GM18502 (cell line): ENCODE measurements around the gene GOLGA6A.
"Not testable (repeated sequence)": the region's sequence is repeated elsewhere in the genome, so short reads cannot be mapped to it uniquely, and the experiment has no call there.

Experiments used
- ATAC-seq: cut with Tn5 transposase; IDR thresholded peaks from one replicate; pipeline ENCODE4 v1.9.1; 2021; ENCODE audit warnings: mild to moderate bottlenecking; ENCODE audit not compliant: unreplicated experiment, poor library complexity

GOLGA6A gene

DNA sequence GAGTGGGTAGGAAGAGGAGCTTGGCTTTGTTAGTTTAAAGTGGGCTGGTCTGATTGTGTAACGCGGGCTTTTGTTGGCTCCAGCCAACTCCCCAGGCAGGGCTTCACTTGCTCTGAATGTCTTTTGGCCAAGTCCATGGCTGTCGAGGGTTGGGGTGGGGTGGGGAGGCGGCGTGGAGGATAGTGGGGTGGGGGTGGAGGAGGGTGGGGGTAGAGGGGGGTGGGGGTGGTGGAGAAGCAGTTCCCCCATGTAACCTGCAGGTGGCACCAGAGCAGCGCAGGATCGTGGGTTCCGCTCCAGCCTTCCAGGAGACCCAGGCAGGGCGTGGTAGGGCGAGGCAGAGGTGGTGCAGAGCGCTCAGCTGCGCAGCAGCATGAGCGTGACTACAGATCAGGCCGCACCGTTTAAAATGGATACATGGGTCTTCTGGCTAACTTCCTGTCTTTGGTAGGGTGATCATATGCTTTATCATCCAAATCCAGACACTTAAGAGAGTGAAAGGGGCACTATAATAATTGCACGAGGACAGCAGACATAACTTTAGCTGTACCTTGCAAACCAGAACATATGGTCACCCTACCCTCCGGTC, 28.3 kb downstream of the GOLGA6A start:
- ATAC-seq = no peak

- ATAC-seq = no peak
Observed at GRCh38 chr15:74053517-74053916, 28.8 kb downstream of the GOLGA6A start.

DNA sequence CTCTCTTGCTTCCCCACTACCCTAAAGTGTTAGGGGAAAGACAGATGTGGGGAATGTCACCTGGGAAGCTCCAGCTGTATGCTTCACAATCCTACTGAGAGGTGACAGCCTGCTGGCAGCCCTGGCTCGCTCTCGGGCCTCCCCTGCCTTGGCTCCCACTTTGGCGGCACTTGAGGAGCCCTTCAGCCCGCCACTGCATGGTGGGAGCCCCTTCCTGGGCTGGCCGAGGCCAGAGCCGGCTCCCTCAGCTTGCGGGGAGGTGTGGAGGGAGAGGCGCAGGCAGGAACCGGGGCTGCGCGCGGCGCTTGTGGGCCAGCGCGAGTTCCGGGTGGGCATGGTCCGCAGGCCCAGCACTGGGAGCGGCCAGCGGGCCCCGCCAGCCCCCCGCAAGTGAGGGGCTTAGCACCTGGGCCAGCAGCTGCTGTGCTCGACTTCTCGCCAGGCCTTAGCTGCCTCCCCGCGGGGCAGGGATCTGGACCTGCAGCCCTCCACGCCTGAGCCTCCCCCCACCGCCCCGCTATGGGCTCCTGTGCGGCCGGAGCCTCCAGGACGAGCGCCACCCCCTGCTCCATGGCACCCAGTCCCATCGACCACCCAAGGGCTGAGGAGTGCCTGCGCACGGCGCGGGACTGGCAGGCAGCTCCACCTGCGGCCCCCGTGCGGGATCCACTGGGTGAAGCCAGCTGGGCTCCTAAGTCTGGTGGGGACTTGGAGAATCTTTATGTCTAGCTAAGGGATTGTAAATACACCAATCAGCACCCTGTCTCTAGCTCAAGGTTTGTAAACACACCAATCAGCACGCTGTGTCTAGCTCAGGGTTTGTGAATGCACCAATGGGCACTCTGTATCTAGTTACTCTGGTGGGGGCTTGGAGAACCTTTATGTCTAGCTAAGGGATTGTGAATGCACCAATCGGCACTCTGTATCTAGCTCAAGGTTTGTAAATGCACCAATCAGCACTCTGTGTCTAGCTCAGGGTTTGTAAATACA, 29.8 kb downstream of the GOLGA6A start:
- ATAC-seq = not testable (repeated sequence)

GRCh38 chr15:74050556-74051234, 31.7 kb downstream of the GOLGA6A start:
- ATAC-seq = no peak

DNA sequence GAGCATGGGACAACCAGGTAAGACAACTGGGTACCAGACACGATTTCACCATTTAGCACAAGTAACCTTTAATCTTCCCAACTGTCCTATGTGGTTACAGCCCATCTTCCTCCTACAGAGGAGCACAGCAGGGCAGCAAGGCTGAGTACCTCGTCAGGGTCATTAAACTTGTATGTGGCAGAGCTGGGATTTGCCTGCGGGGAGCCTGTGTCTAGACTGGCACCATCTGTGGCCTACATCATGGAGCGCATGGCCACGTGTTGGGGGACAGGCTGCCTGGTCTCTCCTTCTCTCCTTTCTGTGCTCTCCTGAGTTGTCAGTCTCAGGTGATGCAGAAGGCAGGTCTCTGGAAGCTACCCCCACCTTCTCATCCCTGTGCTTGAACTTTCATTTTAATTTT, 32.2 kb downstream of the GOLGA6A start:
- no peak for ATAC-seq

GRCh38 chr15:74046275-74046674, 36.1 kb downstream of the GOLGA6A start:
- ATAC-seq = no peak

DNA sequence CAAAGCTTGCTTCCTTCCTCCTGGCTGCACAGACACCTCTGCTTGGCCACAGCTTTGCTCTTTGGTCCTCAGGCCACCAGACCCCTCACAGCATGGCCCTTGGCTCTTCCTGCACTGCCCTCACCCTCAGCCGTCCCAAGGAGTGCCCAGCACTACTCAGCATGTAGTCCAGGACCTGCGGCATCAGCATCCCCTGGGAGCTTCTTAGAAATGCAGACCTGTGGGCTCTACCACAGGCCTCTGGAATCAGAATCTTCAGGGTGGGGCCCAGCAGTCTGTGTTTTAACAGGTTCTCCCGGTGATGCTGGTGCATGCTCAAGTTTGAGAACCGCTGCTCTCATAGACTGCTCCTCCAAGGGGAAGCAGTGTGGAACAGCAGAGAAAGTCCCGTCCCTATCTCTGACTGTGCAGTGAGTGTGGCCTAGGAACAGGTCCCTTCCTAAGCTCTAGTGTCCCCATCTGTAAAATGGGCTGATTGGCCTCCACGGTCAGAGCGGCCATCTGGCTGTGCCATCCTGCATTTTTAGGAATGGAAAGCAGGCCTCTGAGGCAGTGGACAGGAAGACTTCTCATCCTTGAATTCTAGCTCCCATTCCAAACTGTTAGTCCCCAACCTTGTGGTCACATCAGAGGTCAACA, 36.6 kb downstream of the GOLGA6A start:
- no peak for ATAC-seq

GRCh38 chr15:74045184-74045583, 37.2 kb downstream of the GOLGA6A start:
- ATAC-seq = no peak

DNA sequence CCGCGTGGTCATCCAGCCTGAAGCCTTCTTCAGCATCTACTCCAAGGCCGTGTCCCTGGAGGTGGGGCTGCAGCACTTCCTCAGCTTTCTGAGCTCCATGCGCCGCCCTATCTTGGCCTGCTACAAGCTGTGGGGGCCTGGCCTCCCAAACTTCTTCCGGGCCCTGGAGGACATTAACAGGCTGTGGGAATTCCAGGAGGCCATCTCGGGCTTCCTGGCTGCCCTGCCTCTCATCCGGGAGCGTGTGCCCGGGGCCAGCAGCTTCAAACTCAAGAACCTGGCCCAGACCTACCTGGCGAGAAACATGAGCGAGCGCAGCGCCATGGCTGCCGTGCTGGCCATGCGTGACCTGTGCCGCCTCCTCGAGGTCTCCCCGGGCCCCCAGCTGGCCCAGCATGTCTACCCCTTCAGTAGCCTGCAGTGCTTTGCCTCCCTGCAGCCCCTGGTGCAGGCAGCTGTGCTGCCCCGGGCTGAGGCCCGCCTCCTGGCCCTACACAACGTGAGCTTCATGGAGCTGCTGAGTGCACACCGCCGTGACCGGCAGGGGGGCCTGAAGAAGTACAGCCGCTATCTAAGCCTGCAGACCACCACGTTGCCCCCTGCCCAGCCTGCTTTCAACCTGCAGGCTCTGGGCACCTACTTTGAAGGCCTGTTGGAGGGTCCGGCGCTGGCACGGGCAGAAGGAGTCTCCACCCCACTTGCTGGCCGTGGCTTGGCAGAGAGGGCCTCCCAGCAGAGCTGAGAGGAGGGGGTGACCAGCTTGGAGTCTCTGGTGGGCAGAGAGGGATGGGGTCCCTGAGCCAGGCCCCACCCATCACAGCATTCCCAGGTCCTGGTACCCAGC, 37.9 kb downstream of the GOLGA6A start:
- ATAC-seq = no peak

DNA sequence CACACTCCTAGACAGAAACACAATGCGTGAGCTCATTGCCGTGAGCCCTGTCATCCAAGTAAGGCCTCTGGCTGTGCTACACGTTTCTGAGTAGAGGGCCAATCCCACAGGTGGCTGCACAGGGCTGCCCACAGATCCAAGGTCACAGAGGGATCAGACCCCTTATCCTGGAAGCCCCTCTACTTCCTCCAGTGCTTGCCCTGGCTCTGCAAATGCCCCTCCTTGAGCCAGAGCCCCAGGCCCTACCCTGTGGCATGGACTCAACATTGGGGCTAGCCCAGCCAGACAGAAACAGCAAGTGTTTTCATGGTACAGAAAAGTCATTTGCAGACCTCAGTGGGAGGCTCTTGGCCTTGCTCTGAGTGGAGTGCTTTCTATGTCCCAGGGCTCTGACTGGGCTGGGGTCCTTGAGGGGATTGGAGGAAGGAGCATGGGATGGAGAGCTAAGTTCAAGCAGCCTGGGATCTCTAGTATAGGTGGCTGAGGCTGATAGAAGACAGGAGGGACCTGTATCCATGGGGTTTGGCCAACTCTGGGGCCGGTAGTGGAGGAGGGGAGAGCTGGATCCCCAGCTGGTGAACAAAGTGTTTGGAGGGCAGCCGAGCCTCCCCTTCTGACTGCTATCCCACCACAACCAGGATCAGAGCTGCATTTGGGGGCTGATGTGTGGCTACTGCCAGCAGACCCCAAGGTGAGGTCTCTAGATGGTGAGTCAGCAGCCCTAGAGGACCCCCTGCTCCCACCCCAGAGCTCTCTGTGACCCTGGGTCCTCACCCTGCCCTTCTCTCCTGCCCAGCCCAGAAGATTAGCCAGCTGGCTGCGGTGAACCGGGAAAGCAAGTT, 38.7 kb downstream of the GOLGA6A start:
- ATAC-seq = no peak

GRCh38 chr15:74042603-74043424, 39.5 kb downstream of the GOLGA6A start:
- no peak for ATAC-seq

DNA sequence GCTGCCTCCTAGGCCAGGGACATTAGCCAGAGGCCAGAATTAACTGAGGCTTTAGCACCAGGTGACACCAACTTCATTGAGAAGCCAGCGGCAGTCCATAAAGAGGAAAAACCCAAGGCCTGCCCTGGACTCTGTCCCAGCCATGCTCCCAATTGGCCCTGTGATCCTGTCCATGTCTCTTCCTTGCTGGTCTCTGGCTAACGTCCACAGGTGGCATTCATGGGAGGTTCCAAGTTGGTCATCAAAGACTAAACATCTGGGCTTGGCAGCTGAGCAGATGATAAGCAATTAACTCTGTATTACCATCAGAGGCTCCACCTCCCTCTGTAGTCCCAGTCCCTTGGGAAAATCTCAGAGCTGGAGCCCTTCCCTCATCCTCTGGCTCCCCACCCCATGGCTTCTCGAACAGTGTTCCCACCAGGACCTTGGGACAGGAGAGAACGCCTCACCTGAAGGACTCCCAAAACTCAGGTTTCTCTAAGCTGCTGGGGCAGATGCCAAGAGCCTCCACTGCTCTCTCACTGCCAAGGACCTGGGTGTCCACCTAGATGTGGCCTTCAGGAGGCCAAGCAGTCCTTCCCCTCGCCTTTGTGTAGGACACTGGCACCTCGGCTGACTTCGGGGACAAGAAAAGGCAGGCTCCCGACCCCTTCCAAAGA, 40.4 kb downstream of the GOLGA6A start:
- no peak for ATAC-seq

DNA sequence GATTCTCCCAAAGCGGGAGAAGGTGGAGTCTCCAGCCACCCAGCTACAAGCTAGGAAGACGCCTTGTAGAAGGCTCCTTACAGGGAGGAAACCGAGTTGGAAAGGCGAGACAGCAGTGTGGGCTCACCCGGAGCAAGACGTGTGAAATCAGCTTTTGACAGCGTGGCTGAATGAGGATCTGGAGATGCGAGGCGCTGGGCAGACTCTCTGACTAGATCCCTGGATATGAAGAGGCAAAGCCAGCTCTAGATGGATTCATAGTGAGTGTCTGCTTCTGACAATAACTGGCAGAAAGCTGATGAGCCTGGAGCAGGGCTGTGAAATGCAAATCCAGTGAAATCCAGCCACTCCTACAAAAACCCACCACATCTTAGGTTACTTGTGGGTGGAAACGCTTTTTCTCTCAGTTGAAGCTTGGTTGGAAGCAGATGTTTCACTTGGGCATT, 41.0 kb downstream of the GOLGA6A start:
- ATAC-seq = no peak

DNA sequence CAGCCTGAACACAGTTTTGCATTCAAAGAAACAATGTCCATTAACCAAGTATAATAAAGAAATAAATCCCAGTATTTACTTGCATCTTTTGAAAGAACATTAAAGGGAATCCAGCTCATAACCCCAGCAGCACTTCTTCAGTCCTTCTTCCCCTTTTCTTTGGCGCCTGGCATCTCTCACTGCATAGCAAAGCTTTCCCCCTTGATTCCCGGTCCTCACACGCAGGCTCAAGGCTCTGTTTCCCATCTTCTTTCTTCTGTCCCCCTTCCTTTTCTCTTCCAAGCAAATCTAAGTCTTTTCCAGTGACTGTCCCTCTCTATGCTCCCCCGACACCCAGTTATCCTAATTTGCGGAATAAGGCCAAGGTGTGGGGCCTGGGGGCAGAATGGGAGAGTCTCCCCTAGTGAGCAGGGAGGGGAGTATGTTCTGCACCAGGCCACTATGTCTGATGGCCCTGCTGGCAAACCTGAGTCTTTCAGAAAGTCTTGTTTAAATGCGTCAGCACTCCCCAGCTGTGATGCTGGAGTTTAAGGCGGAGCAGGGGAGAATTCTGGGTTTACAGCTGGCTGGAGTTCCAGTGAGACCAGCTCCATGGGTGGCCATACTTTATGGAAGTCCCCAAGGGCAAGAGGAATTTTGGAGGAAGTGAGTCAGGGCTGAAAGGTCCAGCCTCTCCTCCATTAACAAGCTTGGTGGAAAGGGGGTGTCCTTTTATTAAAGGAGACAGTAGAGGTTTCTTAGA, 42.1 kb downstream of the GOLGA6A start:
- ATAC-seq = no peak

DNA sequence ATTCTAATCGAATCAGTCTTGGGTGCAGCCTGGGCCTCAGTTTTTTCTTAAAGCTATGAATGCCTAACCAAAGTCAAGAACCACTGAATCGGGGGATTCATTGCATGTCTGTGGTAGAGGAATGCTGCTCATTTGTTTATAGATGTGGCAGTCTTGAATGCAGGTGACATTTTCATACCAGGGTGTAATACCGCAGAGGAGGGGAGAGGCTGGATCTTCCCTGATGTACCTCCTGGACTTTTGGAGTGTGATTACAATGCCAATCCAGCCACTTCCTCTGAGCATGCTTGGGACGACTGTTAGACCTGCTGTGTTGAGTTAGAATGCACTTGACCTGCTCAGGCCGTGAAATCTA, 42.7 kb downstream of the GOLGA6A start:
- no peak for ATAC-seq

DNA sequence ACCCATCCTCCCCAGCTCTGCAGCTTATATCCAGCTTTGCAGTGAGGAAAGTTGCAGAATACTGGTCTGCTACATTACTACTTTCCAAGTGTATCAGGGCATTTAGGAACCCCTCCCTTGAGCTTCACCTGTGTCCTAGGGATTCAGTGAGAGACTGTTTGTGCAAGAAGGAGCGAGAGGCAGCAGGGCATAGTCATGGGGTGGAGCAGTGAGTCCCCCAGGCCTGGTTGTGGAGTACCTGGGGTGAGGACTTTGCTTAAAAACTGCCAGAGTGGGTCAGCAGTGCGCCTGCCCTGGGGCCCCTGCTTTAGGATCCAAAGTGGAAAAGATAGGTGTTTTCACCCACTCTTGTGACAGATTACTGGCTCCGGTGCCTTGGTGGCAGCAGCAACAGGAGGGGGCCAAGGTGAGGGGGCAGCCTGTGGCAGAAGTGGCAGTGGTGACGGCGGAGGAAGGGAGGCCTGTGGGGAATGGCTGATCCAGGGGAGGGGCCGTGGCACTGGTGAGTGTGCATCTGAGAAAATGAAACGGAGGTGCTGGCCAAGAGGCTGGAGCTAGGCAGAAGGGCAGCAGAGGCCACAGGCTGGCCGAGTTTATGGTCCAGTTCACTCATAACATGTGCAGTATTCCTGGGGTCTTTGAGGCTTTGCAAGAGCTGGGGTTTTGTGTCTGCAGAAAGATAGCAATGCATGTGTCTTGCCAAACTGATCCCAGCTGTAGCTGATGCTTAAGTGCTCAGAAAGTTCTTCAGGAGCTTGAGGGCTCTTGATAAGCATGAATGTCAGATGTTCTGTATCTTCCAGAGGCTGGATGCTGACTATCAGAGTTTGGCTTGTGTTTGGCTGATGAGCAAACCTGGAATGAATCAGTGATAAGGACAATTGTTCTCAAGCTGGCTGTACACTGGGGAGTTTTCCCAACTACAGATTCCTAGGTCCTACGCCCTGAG, 43.4 kb downstream of the GOLGA6A start:
- ATAC-seq = no peak
